ENCODE results near the gene NEUROD1.
"Not testable (repeated sequence)": the region's sequence is repeated elsewhere in the genome, so short reads cannot be mapped to it uniquely, and the experiment has no call there.

The NEUROD1 gene

DNA sequence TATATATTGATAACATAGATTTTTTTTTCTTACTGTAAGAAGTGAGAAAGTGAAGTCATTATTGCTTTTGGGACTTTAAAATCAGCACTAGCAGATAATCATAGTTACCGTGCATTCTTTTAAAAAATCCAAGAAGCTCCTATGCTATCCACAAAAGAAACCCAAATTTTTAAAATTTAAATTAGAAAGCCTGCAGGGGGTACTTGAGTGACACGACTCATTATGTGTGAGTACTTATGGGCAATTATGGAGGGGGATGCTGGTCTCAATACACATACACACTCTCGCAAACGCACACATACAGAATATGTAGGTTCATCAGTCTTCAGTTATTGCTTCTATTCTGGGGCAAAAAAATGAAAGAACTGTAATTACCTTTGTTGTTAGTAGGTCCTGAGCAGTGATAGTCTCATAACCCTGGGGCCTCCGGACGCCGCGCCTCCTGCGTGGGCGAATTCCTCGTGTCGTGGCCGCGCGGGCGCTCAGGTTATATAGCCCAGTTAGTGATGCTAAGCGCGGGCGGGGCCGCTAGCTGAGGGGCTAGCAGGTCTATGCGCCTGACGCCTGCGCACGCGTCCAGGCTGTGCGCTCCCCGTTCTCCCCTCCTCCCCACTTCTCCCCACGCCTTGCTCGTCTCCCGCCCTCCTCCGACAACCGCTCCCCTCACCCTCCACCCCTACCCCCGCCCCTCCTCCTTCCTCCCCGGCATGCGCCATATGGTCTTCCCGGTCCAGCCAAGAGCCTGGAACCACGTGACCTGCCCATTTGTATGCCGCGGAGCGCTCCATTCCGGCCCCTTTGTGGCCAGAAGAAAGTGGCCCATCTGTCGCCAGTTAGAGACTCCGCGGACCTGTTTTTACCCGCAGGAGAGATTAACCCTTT, at the start of gene NEUROD1:
Gene NEUROD1 (minus strand): TSS at position 463 of the 882 bp plus-strand sequence. CDS start 1,657 bp downstream, outside the sequence.
- DNase-seq, result no peak

DNA sequence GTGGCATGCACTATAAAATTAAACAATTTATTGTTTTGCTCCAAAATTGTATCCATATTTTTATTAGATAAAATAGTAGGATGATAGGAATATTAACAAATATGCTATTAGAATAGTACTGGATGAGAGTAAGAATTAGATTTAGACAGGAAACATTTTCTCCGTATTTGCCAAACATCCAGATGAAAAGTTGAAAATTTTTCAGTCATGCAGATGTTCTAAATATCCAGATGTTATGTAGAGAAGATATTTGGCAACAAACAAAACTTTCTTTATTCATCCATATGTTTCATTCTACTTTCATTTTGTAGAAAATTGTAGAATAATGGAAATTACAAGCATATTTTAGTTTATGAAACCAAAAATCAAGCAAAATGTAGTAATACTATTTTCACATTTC, 45.2 kb upstream of the NEUROD1 start:
- DNase-seq, result no peak

- no peak for DNase-seq
These were observed 44.3 kb upstream of the NEUROD1 start for GRCh38 chr2:181724662-181725061.

DNA sequence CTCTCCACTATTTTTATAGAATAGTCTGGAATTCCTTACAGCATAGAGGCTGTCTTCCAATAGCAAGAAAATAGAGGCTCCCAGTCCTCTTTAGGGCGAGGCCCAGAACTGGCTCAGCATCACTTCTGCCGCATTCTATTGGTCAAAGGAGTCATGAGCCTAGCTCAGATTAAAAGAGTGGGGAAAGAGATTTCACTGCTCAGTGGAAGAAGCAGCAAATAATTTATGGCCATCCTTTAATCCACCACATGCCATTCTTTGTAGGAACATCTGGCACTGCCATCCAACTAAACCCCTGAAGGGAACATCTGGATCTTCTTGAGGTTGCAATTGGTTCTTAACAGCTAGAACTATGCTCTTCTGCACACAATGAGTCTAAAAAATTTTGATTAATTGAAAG, 43.4 kb upstream of the NEUROD1 start:
- DNase-seq, result no peak

- DNase-seq, result peak; percentile 79
These were observed 34.8 kb upstream of the NEUROD1 start for GRCh38 chr2:181715033-181715630.

DNA sequence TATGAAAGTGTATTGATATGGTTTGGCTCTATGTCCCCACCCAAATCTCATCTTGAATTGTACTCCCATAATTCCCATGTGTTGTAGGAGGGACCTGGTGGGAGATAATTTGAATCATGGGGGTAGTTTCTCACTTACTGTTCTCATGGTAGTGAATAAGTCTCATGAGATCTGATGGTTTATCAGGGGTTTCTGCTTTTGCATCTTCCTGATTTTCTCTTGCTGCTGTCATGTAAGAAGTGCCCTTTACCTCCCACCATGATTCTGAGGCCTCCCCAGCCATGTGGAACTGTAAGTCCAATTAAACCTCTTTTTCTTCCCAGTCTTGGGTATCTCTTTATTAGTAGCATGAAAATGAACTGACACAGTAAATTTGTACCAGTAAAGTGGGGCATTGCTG, 30.7 kb upstream of the NEUROD1 start:
- DNase-seq, result not testable (repeated sequence)

- DNase-seq, result not testable (repeated sequence)
These were observed 22.2 kb upstream of the NEUROD1 start for GRCh38 chr2:181702519-181702918.

- no peak for DNase-seq
These were observed 17.9 kb upstream of the NEUROD1 start for GRCh38 chr2:181698223-181698622.

DNA sequence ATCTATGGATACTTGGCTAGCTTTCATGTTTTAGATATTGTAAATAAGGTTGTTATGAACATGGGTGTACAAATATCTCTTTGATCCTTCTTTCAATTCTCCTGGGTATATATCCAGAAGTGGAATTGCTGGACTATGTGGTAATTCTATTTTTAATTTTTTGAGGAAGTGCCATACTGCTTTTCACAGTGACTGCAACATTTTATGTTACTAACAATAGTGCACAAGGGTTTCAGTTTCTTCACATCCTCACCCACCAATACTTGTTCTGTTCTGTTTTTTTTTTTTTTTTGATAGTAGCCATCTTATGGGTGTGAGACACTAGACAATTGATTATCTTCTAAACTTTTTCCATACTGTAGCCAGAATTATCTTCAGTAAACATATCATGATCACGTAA, 17.3 kb upstream of the NEUROD1 start:
- DNase-seq, result no peak

DNA sequence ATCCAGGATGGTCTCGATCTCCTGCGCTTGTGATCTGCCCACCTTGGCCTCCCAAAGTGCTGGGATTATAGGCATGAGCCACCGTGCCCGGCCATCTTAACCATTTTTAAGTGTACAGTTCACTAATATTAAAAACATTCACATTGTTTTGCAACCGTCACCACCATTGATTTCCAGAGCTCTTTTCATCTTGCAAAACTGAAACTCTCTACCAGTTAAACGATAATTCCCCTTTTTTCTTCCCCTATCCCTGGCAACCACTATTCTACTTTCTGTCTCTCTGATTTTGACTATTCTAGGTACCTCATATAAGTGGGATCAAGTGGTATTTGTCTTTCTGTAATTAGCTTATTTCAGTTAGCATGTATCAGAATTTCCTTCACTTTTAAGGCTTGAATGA, 16.8 kb upstream of the NEUROD1 start:
- DNase-seq, result no peak

- DNase-seq, result no peak
These were observed 14.0 kb upstream of the NEUROD1 start for GRCh38 chr2:181694271-181694670.

DNA sequence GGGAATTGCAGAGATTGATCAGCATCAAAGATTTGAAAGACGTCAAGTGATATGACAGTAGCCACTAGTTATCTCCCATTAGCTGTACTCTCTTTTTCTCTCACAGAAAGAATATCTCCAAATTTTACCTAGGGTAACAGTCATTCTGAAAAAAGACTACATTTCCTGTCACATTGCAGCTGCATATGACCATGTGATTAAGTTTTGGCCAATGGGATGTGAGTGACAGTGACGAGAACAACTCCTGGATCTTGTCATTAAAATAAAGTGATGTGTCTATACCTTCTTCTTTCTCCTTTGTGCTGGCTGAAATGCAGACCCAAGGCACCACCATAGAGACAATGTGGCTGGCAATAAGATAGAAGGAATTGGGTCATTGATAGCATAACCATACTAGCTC, 10.5 kb upstream of the NEUROD1 start:
- no peak for DNase-seq

- DNase-seq, result peak; percentile 82
These were observed 6.4 kb upstream of the NEUROD1 start for GRCh38 chr2:181686576-181687185.

DNA sequence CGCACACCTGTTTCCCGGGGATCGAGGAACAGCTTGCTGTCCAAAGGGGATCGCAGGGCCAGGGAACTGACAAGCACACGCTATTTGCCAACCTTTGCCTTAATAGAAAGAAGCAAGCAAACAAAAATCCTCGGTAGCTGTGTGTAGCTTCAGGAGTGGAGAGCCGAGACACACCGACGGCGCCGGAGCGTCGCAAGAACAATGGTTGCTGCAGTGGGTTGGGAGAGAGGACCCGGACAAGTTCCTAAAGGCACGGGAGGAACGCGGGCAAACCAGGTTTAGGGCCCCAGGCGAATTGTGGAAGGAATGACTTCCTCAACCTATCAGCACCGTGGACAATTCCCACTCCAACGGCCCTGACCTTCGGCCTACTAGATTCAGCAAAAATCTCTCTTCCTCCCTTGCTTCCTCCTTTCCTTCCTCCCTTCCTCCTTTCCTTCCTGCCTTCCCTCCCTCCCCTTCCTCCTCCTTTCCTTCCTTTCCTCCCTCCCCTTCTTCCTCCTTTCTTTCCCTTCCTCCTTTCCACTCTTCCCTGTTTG, 4.9 kb upstream of the NEUROD1 start:
- peak; percentile 63 for DNase-seq

DNA sequence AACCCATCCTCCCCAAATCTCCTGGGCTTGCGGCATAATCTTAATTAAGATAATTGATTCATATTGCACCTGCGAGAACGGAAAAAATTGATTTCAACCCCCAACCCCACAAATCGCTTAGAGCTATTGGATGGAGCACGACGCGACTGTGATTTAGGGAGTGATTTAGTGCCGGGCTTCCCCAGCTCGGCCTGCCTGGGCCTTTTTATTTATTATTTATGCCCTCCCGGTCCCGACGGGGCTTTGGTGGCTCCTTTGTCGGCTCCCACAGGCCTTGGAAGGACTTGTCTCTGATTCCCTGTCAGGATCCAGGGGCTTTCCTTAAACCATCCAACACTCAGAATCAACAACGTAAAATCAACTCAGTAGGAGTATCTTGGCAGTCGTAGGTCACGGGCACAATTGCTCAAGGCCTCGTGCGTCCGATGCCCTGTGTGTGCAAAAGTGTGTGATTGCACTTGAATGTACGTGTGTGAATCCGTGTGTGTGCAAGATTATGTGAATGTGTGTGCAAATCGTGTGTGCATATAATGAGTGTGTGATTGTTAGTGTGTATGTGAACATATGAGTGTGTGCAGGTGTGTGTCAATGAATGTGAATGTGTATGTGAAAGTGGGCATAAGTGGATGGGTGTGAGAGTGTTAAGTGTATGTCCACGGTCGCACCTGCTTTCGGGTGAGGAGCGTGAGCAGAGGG, 4.3 kb upstream of the NEUROD1 start:
- DNase-seq, result no peak

- peak; percentile 79 for DNase-seq
These were observed 3.5 kb upstream of the NEUROD1 start for GRCh38 chr2:181683518-181684453.

DNA sequence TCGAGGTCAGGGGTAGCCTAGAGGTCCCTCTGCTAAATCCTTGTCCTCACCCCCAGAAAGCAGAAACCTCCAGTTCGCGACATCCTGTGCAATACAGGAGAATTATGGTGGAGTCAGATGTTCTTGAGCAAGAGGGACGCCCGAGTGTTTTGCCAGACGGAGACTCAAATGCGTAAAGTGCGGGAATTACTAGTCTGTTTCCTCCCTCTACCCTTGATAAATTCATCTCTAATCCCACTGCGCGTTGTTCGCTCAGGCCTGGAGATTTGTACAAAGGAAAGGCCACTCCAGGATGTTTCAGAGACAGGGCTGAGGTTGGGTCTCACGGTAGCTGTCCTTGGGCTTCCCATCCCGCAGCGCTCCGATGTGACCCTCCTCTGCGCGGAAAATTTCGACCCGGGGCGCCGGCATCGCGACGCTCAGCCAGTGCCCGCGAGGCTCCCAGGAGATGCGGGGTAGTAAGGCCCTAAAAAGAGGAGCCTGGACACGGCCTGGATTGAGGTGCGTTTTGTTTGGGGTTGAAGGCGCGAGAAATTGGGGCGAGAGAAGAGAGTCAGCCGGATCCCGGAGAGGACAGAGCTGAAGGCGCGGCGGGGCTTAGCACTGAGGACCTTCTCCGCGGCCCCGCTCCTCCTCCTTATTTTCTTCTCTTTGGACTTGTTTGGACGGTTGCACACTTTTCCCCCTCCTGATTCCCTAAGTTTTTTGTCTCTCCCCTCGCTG, 2.6 kb upstream of the NEUROD1 start:
- DNase-seq, result no peak

DNA sequence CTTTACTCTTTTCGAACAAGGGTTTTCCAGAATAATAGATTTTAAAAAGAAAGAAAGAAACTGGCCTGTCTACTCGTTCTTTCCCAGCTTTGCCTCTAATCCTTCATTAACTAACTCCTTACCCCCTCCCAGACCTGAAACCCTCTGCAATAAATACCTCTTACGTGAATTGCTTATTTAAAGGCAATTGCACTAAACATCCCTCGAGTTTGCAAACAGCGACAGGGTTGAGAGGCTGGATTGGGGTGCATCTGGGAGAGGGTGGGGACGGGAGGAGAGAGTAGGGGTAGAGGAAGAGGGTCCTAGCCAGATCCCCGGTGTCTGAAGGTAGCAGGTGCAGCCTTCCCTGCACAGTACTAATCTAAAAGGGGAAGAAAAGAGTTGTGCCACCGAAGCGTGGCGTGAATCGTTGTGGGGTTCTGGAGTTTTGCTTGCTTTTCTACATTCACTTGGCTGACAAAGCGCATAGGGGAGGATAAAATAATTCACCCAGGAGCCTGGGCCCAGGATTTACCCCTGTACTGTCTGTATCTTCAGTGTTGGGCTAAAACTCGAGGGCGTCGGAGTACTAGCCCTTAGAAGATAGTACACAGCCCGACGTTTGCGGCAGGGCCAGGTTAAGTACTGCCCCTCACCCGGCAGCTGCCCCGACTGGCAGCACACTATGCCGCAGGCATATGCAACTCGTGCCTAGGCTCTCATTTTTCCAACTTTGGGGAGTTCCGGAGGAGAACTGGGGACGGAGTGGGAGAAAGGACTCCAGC, 1.9 kb upstream of the NEUROD1 start:
- DNase-seq, result no peak

GRCh38 chr2:181680937-181681811, 857 bp upstream of the NEUROD1 start:
- DNase-seq, result no peak
